ENCODE data around the gene WDR27. TPM values are rescaled to one million over a fixed set of nuclear protein-coding genes. Genes with fewer than 3 reads are reported as not detected.

WDR27 gene
- polyA plus RNA-seq, 1 donor from 2014 or later: 35.8 TPM

DNA sequence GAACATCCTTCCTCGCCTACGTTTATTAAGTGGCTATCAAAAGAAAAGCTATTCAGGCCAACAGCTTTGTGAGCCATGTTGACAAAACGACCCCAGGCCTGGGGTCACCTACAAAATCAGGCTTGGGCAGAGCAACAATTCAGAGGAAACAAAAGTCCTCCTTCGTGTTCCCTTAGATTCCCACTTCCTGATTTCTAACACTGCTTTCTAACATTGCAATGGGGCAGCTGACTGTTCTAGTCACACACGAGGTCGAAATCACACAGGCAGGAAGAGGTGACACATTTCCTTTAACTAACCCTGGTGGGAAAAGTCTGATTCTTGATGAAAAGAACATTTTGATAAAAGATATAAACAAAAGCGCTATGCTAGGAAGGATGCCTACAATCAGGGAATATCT, 31.9 kb downstream of the WDR27 start:
- Histone ChIP-seq H3K27me3 (ENCODE audit: insufficient read depth, low read depth, low read length) (no peaks in the 10 kb centered on the region), H3K9ac (ENCODE audit: low read length) (no peak overlapping the region), H3K4me3 (ENCODE audit: low read length) (no peak overlapping the region), H3K36me3 (ENCODE audit: insufficient read depth, low read length) (peaks cover 12% of the 10 kb centered on the region), H3K4me2 (ENCODE audit: low read length) (no peak overlapping the region), H4K20me1 (ENCODE audit: insufficient read depth) (no peaks in the 10 kb centered on the region), H3K27ac (ENCODE audit: low read length) (no peak overlapping the region), H3K9me3 (ENCODE audit: low read length) (no peaks in the 10 kb centered on the region), H2AFZ (ENCODE audit: low read depth, low read length) (no peak overlapping the region), H3K79me2 (replicated peaks; ENCODE audit: insufficient read depth, low read length) (no peaks in the 10 kb centered on the region), H3F3A (ENCODE audit: insufficient read depth, low read length, poor library complexity, severe bottlenecking) (no peaks in the 10 kb centered on the region), H3K9me2 (ENCODE audit: insufficient read depth, low read length) (no peaks in the 10 kb centered on the region)
- TF ChIP-seq EP300 (conservative IDR thresholded peaks at IDR 0.05; ENCODE audit: poor library complexity, severe bottlenecking) (no peak), MXI1 (conservative IDR thresholded peaks at IDR 0.05; ENCODE audit: poor library complexity, severe bottlenecking) (no peak), SMC3 (conservative IDR thresholded peaks at IDR 0.05; ENCODE audit: poor library complexity) (no peak), POLR2AphosphoS5 (IDR thresholded peaks at IDR 0.05) (no peak)

DNA sequence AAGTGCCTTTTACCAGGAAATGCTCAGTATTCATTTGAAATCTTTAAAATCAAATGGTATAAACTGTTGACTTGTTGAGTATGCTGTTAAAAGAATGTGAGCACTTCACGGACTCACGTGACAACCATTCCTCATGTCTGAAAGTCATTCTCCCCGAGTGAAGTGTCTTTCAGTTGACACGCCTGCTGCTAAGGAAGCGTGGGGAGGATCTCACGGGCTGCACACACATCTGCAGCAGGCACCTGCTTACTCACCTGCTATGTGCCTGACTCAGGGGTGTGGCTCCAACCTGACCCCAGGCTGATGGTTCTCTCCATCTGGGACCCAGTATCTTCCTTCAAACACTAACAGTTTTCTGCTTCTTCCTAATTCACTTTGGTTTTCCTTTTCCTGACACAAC, 32.7 kb downstream of the WDR27 start:
- Histone ChIP-seq H3F3A (ENCODE audit: insufficient read depth, low read length, poor library complexity, severe bottlenecking) (no peaks in the 10 kb centered on the region), H3K79me2 (replicated peaks; ENCODE audit: insufficient read depth, low read length) (no peaks in the 10 kb centered on the region), H3K9ac (ENCODE audit: low read length) (no peak overlapping the region), H3K4me2 (ENCODE audit: low read length) (no peak overlapping the region), H3K27me3 (ENCODE audit: insufficient read depth, low read depth, low read length) (no peaks in the 10 kb centered on the region), H3K9me3 (ENCODE audit: low read length) (no peaks in the 10 kb centered on the region), H2AFZ (ENCODE audit: low read depth, low read length) (no peak overlapping the region), H3K9me2 (ENCODE audit: insufficient read depth, low read length) (no peaks in the 10 kb centered on the region), H3K36me3 (ENCODE audit: insufficient read depth, low read length) (peaks cover 12% of the 10 kb centered on the region), H3K27ac (ENCODE audit: low read length) (no peak overlapping the region), H3K4me3 (ENCODE audit: low read length) (no peak overlapping the region), H4K20me1 (ENCODE audit: insufficient read depth) (no peaks in the 10 kb centered on the region)
- no peak for TF ChIP-seq MXI1 (conservative IDR thresholded peaks at IDR 0.05; ENCODE audit: poor library complexity, severe bottlenecking)
- TF ChIP-seq SMC3 (conservative IDR thresholded peaks at IDR 0.05; ENCODE audit: poor library complexity): no peak
- no peak for TF ChIP-seq EZH2 (IDR thresholded peaks at IDR 0.05; ENCODE audit: borderline replicate concordance, insufficient read depth, low read length, poor library complexity, severe bottlenecking)
- TF ChIP-seq, protein P1, sequence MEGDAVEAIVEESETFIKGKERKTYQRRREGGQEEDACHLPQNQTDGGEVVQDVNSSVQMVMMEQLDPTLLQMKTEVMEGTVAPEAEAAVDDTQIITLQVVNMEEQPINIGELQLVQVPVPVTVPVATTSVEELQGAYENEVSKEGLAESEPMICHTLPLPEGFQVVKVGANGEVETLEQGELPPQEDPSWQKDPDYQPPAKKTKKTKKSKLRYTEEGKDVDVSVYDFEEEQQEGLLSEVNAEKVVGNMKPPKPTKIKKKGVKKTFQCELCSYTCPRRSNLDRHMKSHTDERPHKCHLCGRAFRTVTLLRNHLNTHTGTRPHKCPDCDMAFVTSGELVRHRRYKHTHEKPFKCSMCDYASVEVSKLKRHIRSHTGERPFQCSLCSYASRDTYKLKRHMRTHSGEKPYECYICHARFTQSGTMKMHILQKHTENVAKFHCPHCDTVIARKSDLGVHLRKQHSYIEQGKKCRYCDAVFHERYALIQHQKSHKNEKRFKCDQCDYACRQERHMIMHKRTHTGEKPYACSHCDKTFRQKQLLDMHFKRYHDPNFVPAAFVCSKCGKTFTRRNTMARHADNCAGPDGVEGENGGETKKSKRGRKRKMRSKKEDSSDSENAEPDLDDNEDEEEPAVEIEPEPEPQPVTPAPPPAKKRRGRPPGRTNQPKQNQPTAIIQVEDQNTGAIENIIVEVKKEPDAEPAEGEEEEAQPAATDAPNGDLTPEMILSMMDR (IDR thresholded peaks at IDR 0.05; ENCODE audit: poor library complexity, severe bottlenecking): no peak
- no peak for TF ChIP-seq EP300 (conservative IDR thresholded peaks at IDR 0.05; ENCODE audit: poor library complexity, severe bottlenecking)

DNA sequence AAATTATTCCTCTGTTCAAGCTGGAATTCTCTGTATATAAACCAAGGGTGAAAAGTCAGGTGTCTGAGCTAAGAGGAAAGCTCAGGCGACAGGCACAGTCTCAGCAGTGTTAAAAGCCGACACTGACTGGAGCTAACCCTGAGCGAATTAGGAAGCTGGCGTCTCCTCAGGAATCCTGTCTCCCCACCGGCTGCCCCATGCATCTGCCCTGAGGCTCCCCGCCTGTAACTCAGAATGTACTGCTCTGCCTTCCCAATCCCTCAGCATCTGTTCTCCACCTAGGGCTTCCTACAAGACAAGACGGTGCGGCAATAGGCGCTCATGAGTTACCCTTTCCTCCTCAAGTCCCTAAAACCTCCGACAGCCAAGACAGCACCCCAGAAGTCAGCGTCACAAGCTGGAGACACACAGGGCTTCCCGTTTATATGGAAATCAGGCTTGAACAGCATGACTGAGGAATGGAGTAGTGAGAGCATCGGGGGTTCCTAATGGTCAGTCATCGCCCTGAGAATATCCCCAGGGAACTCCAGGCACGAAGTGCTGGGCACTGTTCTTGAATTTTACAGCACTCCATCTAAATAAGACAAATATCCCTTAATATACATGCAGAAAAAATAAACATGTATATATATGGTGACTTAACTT, 33.5 kb downstream of the WDR27 start:
- no peaks in the 10 kb centered on the region for H3K9me2 ChIP-seq (ENCODE audit: insufficient read depth, low read length)
- no peak overlapping the region for H2AFZ ChIP-seq (ENCODE audit: low read depth, low read length)
- H3K4me3 ChIP-seq (ENCODE audit: low read length): no peak overlapping the region
- H3F3A ChIP-seq (ENCODE audit: insufficient read depth, low read length, poor library complexity, severe bottlenecking): no peaks in the 10 kb centered on the region
- peaks cover 12% of the 10 kb centered on the region for H3K36me3 ChIP-seq (ENCODE audit: insufficient read depth, low read length)
- H4K20me1 ChIP-seq (ENCODE audit: insufficient read depth): no peaks in the 10 kb centered on the region
- TF ChIP-seq SMC3 (conservative IDR thresholded peaks at IDR 0.05; ENCODE audit: poor library complexity) (no peak), POLR2AphosphoS5 (IDR thresholded peaks at IDR 0.05) (no peak), RAD21 (conservative IDR thresholded peaks at IDR 0.05) (no peak), EZH2 (IDR thresholded peaks at IDR 0.05; ENCODE audit: borderline replicate concordance, insufficient read depth, low read length, poor library complexity, severe bottlenecking) (no peak), MXI1 (conservative IDR thresholded peaks at IDR 0.05; ENCODE audit: poor library complexity, severe bottlenecking) (no peak), EP300 (conservative IDR thresholded peaks at IDR 0.05; ENCODE audit: poor library complexity, severe bottlenecking) (no peak)
- TF ChIP-seq, protein P1 (IDR thresholded peaks at IDR 0.05; ENCODE audit: poor library complexity, severe bottlenecking): no peak
- TF ChIP-seq, protein P2, sequence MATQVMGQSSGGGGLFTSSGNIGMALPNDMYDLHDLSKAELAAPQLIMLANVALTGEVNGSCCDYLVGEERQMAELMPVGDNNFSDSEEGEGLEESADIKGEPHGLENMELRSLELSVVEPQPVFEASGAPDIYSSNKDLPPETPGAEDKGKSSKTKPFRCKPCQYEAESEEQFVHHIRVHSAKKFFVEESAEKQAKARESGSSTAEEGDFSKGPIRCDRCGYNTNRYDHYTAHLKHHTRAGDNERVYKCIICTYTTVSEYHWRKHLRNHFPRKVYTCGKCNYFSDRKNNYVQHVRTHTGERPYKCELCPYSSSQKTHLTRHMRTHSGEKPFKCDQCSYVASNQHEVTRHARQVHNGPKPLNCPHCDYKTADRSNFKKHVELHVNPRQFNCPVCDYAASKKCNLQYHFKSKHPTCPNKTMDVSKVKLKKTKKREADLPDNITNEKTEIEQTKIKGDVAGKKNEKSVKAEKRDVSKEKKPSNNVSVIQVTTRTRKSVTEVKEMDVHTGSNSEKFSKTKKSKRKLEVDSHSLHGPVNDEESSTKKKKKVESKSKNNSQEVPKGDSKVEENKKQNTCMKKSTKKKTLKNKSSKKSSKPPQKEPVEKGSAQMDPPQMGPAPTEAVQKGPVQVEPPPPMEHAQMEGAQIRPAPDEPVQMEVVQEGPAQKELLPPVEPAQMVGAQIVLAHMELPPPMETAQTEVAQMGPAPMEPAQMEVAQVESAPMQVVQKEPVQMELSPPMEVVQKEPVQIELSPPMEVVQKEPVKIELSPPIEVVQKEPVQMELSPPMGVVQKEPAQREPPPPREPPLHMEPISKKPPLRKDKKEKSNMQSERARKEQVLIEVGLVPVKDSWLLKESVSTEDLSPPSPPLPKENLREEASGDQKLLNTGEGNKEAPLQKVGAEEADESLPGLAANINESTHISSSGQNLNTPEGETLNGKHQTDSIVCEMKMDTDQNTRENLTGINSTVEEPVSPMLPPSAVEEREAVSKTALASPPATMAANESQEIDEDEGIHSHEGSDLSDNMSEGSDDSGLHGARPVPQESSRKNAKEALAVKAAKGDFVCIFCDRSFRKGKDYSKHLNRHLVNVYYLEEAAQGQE (IDR thresholded peaks at IDR 0.05; ENCODE audit: borderline replicate concordance): no peak
- H3K9me3 ChIP-seq (ENCODE audit: low read length): no peaks in the 10 kb centered on the region
- H3K4me2 ChIP-seq (ENCODE audit: low read length): no peak overlapping the region
- H3K9ac ChIP-seq (ENCODE audit: low read length): no peak overlapping the region
- no peaks in the 10 kb centered on the region for H3K79me2 ChIP-seq (replicated peaks; ENCODE audit: insufficient read depth, low read length)
- H3K27ac ChIP-seq (ENCODE audit: low read length): no peak overlapping the region
- H3K27me3 ChIP-seq (ENCODE audit: insufficient read depth, low read depth, low read length): no peaks in the 10 kb centered on the region

Data from neural cell (in vitro differentiated cells).